Skeletal muscle satellite cell (primary cell): ENCODE results near the gene GALNT5.

Experiments used
- H3K27me3 ChIP-seq: 2 replicates; pipeline ENCODE4 v1.7.0; 2013; ENCODE audit warnings: low read length; ENCODE audit not compliant: control insufficient read depth, insufficient read depth
- H3K36me3 ChIP-seq: 2 replicates; pipeline ENCODE4 v1.7.0; 2013; ENCODE audit warnings: mild to moderate bottlenecking, control low read depth, low read length; ENCODE audit not compliant: insufficient read depth
- H3K4me1 ChIP-seq: 2 replicates; pipeline ENCODE4 v1.7.0; 2013; ENCODE audit warnings: low read length; ENCODE audit not compliant: control insufficient read depth, insufficient read depth
- H3K4me2 ChIP-seq: 2 replicates; pipeline ENCODE4 v1.7.0; 2013; ENCODE audit warnings: mild to moderate bottlenecking, low read length
- H3K4me3 ChIP-seq: 2 replicates; pipeline ENCODE4 v1.7.0; 2013; ENCODE audit warnings: low read length
- H3K9ac ChIP-seq: 2 replicates; pipeline ENCODE4 v1.7.0; 2013; ENCODE audit warnings: mild to moderate bottlenecking, low read depth, low read length, moderate library complexity
- H3K9me3 ChIP-seq: replicated peaks from 2 replicates; pipeline ENCODE4 v1.7.0; 2013; ENCODE audit warnings: mild to moderate bottlenecking, control low read depth, low read length

The GALNT5 gene

DNA sequence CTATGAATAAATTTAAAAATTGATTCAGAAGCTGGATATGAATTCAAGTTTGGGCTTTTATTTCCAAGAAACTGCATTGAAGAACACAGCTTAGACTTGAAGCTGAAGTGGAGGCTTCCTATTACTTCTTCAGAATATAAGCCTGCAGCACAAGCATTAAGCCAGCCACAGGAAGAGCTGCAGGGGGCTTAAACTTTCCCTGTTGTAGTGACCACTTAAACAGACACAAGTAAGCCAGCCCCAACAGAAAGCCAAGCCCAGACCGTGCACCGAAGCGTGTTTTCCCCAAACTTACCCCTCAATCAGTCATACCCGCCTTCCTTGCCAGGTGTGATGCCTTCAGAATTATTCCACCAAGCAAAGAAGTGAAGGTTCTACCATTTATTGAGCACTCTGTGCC is 39.5 kb downstream of the GALNT5 start:
- Histone ChIP-seq H3K4me3 (no peak overlapping the region), H3K36me3 (no peaks in the 10 kb centered on the region), H3K9me3 (no peaks in the 10 kb centered on the region), H3K27me3 (no peaks in the 10 kb centered on the region), H3K4me1 (no peaks in the 10 kb centered on the region), H3K9ac (no peak overlapping the region), H3K4me2 (no peak overlapping the region)

- no peaks in the 10 kb centered on the region for H3K27me3 ChIP-seq
- H3K4me2 ChIP-seq, result no peak overlapping the region
- no peaks in the 10 kb centered on the region for H3K9me3 ChIP-seq
- no peaks in the 10 kb centered on the region for H3K36me3 ChIP-seq
- H3K9ac ChIP-seq, result no peak overlapping the region
- no peak overlapping the region for H3K4me3 ChIP-seq
- H3K4me1 ChIP-seq, result peaks cover 16% of the 10 kb centered on the region
Observed at GRCh38 chr2:157301307-157301706, 43.8 kb downstream of the GALNT5 start.

GRCh38 chr2:157302492-157303099 is 45.1 kb downstream of the GALNT5 start:
- Histone ChIP-seq H3K36me3 (no peaks in the 10 kb centered on the region), H3K4me1 (peaks cover 19% of the 10 kb centered on the region), H3K27me3 (no peaks in the 10 kb centered on the region), H3K4me2 (no peak overlapping the region), H3K9me3 (no peaks in the 10 kb centered on the region), H3K4me3 (no peak overlapping the region), H3K9ac (no peak overlapping the region)

DNA sequence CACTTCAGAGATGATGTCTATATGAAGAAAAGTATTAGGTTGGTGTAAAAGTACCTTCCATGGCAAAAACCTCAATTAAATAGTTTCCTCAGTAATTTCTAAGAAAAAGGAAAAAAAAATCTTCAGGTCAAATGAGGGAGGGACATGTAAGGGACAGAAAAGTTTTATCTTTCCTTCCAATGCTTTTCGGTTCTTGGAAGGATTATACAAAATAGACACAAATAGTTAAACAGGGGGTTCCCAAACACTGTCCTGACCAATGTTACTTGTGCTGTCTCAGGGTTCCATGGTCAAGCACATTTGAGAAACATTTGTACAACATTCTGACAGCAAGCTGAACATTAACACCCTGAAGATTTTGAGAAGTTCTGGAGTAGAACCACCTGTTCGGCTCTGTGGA is 46.1 kb downstream of the GALNT5 start:
- Histone ChIP-seq H3K4me3 (no peak overlapping the region), H3K27me3 (no peaks in the 10 kb centered on the region), H3K9ac (no peak overlapping the region), H3K4me1 (peaks cover 19% of the 10 kb centered on the region), H3K36me3 (no peaks in the 10 kb centered on the region), H3K4me2 (no peak overlapping the region), H3K9me3 (no peaks in the 10 kb centered on the region)

- Histone ChIP-seq H3K9me3 (no peaks in the 10 kb centered on the region), H3K4me1 (peaks cover 19% of the 10 kb centered on the region), H3K4me3 (no peak overlapping the region), H3K4me2 (peak overlapping the region; percentile 13), H3K9ac (peak overlapping the region; percentile 5), H3K27me3 (no peaks in the 10 kb centered on the region), H3K36me3 (peaks cover 4% of the 10 kb centered on the region)
Observed at GRCh38 chr2:157304811-157305722, 47.6 kb downstream of the GALNT5 start.

- Histone ChIP-seq H3K4me3 (no peak overlapping the region), H3K36me3 (peaks cover 4% of the 10 kb centered on the region), H3K4me1 (peaks cover 19% of the 10 kb centered on the region), H3K9me3 (no peaks in the 10 kb centered on the region), H3K9ac (no peak overlapping the region), H3K27me3 (no peaks in the 10 kb centered on the region), H3K4me2 (no peak overlapping the region)
Observed at GRCh38 chr2:157305723-157306110, 48.2 kb downstream of the GALNT5 start.

GRCh38 chr2:157307021-157307420 is 49.5 kb downstream of the GALNT5 start:
- Histone ChIP-seq H3K4me1 (peaks cover 32% of the 10 kb centered on the region), H3K9ac (no peak overlapping the region), H3K27me3 (no peaks in the 10 kb centered on the region), H3K9me3 (no peaks in the 10 kb centered on the region), H3K4me2 (no peak overlapping the region), H3K36me3 (peaks cover 4% of the 10 kb centered on the region), H3K4me3 (no peak overlapping the region)

GRCh38 chr2:157309878-157310277 is 52.4 kb downstream of the GALNT5 start:
- H3K9ac ChIP-seq, result no peak overlapping the region
- H3K9me3 ChIP-seq, result no peaks in the 10 kb centered on the region
- no peaks in the 10 kb centered on the region for H3K27me3 ChIP-seq
- no peak overlapping the region for H3K4me2 ChIP-seq
- no peak overlapping the region for H3K4me3 ChIP-seq
- H3K4me1 ChIP-seq, result peaks cover 44% of the 10 kb centered on the region
- H3K36me3 ChIP-seq, result peaks cover 4% of the 10 kb centered on the region

DNA sequence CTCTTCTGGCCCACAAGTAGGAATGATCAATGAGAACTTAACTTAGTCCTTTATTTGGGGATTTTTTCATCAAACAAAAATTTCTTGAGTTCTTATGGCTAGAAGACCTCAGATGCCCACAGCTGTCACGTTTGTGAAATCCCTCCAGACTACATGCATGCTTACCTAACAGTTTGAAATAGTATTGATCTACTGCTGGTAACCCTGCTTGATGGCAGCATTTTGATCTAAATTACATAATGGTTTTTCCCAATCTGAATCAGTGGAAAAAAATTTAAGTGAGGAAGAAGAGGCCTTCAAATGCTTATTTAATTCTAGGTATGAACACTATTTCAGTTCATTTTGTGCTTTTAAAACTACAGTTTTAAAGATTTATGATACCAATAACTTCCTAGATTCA is 54.2 kb downstream of the GALNT5 start:
- no peak overlapping the region for H3K4me3 ChIP-seq
- H3K9me3 ChIP-seq, result no peaks in the 10 kb centered on the region
- H3K4me2 ChIP-seq, result no peak overlapping the region
- H3K9ac ChIP-seq, result no peak overlapping the region
- H3K27me3 ChIP-seq, result no peaks in the 10 kb centered on the region
- H3K4me1 ChIP-seq, result peaks cover 33% of the 10 kb centered on the region
- peaks cover 4% of the 10 kb centered on the region for H3K36me3 ChIP-seq

DNA sequence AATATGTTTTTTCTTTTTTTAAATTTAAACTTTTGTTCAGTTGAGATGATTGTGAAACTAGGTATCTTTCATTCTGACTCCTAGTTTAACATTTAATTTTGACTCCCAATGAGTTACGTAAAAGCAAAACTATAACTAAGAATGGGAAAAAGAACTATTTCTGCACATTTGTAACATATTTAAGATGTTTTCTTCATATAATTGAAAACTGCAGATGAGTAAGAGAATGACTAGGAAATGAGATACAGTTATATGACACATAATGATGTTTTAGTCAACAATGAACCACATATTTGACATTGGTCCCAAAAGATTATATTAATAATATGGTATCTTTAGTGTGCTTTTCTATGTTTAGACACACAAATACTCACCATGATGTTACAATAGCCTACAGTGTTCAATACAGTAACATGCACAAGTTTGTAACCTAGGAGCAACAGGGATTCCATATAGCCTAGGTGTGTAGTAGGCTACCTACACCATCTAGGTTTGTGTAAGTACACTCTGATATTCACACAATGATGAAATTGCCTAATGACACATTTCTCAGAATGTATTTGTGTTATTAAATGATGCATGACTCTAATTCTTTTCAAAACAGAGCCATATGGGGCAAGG is 55.5 kb downstream of the GALNT5 start:
- Histone ChIP-seq H3K9ac (peak overlapping the region; percentile 56), H3K4me1 (peaks cover 30% of the 10 kb centered on the region), H3K9me3 (no peaks in the 10 kb centered on the region), H3K4me3 (no peak overlapping the region), H3K4me2 (peak overlapping the region; percentile 49), H3K27me3 (no peaks in the 10 kb centered on the region), H3K36me3 (peaks cover 4% of the 10 kb centered on the region)

DNA sequence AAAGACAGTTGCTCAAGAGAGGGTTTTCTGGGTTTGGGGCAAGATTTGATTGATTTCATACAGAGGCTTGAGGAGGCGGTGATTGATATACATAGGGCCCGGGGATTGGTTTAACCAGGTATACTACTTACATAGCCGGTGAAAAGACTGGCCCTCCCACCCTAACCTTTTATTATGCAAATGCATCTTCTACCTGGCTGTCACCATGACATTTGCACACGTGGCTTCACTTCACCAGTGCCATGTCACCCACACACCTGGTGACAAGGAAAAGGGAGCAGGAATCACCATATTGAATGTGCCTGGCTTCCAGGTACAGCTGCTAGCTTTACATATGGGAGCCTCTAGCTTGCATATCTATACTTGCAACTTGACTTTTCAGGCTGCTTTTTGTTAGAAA is 58.4 kb downstream of the GALNT5 start:
- Histone ChIP-seq H3K9ac (no peak overlapping the region), H3K36me3 (no peaks in the 10 kb centered on the region), H3K9me3 (no peaks in the 10 kb centered on the region), H3K4me2 (no peak overlapping the region), H3K4me3 (no peak overlapping the region), H3K27me3 (no peaks in the 10 kb centered on the region), H3K4me1 (peaks cover 28% of the 10 kb centered on the region)
